Effector CD8-positive, alpha-beta T cell (primary cell): ENCODE results near the gene RTF1.
"Not testable (repeated sequence)": the region's sequence is repeated elsewhere in the genome, so short reads cannot be mapped to it uniquely, and the experiment has no call there.

Experiments
- DNase-seq: peaks from one replicate; lab custom pipeline; 2025; lab: John Stamatoyannopoulos, UW

Gene RTF1

GRCh38 chr15:41437448-41437847, 20.6 kb downstream of the RTF1 start:
- no peak for DNase-seq

DNA sequence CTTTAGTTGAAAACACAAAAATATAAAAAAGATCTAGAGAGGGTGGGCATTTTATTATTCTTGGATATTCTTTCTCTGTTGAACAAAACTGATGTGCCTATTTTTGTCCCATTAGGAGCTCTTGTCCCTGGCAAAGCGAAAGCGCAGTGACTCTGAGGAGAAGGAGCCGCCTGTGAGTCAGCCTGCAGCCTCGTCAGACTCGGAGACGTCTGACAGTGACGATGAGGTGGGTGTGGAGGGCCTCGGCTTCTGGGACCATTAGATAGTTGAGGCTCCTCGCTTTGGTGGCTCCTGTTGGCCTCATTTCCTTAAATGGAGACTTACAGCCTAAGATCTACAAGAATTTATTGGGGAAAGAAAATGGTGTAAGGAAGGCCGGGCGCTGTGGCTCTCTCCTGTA, 21.3 kb downstream of the RTF1 start:
- no peak for DNase-seq

- not testable (repeated sequence) for DNase-seq
Measured at GRCh38 chr15:41438745-41439144, 21.9 kb downstream of the RTF1 start.

DNA sequence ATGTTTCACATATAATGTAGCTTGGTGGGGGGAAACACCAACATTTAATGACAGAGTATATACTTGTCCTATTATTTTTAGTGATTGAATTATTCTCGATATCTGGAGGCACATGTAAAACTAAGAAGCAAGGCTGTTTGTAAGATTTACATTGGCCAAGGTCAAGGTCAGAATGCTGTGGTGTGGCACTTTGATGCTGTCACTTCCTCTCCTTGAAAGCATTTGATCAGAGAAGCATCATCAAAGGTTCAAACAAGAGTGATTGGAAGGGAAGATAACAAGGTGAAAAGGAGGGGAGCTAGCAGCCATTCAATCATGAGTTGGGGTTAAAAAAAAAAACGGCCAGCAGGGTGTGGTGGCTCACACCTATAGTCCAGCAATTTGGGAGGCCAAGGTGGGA, 26.4 kb downstream of the RTF1 start:
- DNase-seq, result no peak

- DNase-seq, result no peak
Measured at GRCh38 chr15:41445399-41445798, 28.5 kb downstream of the RTF1 start.

DNA sequence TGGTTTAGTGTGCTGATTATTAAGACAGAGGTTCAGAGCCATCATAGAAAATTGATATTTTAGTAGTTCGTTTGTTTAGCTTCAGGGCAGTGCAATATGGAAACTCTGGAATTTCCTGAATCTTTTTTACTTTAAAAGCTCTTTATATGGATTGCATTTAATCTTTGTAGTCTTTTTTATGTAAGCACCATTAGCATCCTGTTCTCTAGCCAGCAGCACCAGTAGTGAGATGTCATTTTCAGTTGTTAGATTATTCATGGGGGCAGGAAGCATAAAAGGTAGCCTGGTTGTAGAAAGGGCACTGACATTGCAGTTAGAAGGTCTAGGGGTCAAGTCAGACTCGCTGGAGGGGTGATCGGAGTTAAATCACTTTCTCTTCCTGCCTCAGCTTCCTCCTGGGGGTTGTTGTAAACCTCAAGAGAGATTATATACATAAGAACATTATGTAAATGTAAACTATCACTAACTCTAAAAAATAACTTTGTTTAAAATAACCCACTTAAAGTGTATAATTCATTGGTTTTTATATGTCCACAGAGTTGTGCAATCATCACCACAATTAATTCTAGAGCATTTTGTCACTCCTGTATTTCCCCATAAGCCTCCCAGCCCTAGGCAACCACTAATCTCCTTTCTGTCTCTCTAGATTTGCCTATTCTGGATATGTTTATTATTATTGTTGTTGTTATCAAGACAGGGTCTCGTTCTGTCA, 45.3 kb downstream of the RTF1 start:
- no peak for DNase-seq

- DNase-seq, result no peak
Measured at GRCh38 chr15:41464889-41465580, 48.1 kb downstream of the RTF1 start.

DNA sequence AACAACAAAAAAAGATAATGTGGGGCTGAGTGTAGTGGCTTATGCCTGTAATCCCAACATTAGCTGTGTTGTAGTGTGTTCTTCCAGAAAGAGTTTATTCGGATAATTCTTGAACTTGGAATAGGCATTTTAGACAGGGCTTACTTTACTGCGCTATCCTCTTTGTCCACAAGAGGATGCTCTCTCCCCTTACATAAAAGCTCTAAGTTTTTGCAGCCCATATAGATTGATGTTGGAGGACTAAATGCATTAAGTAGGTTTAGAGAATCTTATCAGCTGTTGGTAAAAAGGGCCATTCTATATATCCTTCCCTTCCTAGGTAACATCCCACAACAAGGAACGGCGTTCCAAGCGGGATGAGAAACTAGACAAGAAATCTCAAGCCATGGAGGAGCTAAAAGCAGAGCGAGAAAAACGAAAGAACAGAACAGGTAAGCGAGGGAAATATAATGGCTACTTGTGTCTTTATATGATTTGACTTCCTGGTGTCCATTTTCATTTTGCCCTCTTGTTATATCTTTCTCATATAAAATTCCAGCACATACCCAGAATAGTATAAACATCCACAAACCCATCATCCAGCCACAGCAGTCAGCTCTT, 49.0 kb downstream of the RTF1 start:
- DNase-seq, result no peak

DNA sequence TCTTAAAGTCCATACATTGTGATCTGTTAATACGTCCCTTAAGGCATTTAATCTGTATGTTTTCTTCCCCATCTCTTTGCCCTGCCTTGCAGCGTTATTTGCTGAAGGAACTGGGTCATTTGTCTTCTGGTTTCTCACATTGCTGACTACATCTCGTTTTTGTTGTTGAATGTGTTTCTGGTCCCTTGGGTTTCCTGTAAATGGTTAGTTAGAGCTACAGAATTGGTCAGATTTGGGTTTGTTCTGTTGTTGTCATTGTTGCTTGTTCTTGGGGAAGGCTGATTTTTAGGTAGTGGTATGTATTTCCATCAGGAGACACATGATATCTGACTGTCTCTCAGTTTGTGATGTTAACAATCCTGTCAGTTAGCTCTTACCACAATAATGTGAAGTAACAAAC, 49.8 kb downstream of the RTF1 start:
- DNase-seq, result no peak

GRCh38 chr15:41469644-41470043, 52.7 kb downstream of the RTF1 start:
- not testable (repeated sequence) for DNase-seq

DNA sequence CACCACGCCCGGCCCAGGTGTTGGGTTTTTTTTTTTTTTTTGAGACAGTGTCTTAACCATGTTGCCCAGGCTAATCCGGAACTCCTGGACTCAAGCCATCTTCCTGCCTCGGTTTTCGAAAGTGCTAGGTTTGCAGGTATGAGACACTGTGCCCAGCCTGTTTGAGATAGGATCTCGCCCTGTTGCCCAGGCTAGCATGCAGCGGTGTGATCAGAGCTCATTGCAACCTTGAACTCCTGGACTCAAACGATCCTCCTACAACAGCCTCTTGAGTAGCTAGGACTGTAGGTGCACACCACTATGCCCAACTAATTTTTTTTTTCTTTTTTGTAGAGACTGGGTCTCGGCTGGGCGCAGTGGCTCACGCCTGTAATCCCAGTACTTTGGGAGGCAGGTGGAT, 56.5 kb downstream of the RTF1 start:
- DNase-seq, result no peak

DNA sequence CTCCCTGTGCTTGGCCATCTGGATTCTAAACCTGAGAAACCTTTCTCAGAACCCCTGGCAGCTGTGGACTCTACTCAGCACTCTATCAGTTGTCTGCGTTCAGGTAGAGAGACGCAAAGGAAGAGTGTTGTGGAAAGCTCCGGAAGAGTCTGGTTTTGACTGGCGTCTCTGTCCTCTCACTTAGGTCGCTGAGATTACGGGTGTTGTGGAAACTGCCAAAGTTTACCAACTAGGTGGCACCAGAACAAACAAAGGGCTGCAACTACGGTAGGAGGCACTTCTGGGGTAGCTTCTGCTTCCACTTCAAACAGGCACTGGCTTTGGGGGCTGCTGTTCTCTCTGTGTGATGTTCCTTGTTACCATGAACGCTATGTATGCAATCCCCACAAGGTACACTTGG, 57.5 kb downstream of the RTF1 start:
- DNase-seq, result no peak

GRCh38 chr15:41474941-41475340, 58.0 kb downstream of the RTF1 start:
- DNase-seq, result no peak

- DNase-seq, result no peak
Measured at GRCh38 chr15:41476416-41477048, 59.6 kb downstream of the RTF1 start.

DNA sequence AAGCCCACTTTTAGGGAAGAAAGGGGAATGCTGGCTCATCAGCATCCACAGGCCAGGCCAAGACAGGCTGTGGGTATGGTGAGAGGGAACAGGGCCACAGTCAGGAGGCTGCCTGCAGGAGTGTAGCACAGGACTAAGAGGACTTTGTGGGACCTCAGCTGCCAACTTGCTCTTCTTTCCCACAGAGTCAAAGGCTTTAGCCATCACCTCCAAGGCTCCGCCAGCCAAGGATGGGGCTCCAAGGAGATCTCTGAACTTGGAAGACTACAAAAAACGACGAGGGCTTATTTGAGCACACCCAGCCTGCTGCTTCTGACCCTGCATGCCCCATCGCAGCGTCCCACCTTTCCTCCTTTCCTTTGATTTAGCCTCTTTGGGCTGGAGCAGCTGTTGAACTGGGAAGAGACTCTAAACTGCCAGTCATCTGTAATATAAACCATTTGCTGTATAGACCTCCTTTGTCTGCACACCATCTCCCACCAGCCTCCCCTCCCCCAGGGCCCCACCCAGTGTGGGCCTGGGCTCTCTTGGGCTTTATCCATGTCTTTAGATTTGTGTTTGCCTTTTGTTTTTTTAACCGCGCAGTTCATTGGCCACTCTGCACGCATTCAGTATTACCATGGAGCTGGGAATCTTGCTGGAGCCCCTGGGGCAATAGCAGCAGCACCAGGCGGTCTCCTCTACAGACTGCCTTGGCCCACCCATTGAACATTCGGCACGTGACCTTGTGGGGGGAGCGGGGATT, 63.7 kb downstream of the RTF1 start:
- no peak for DNase-seq

GRCh38 chr15:41482110-41482877, 65.4 kb downstream of the RTF1 start:
- DNase-seq, result no peak

- no peak for DNase-seq
Measured at GRCh38 chr15:41483115-41483514, 66.2 kb downstream of the RTF1 start.

DNA sequence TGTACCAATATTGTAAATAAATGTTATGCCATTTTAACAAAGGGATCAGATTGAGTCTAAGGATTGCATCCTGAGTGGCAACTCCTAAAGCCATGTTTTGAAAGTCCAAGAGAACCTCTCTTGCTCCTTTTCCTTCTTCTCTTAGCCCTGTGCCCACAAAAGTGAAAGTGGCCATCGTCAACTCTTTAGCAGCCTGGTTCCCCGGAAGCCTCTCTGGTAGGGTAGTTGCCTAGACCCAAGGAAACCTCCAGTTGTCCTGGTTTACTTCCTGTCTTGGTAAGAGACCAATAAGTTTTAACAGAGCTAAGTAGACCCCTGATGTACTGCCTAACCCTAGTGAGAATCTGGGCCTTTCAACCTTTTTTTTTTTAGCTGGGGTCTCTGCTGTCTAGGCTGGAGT, 66.6 kb downstream of the RTF1 start:
- DNase-seq, result no peak

- DNase-seq, result no peak
Measured at GRCh38 chr15:41484937-41485625, 68.2 kb downstream of the RTF1 start.

- no peak for DNase-seq
Measured at GRCh38 chr15:41486286-41486685, 69.4 kb downstream of the RTF1 start.

DNA sequence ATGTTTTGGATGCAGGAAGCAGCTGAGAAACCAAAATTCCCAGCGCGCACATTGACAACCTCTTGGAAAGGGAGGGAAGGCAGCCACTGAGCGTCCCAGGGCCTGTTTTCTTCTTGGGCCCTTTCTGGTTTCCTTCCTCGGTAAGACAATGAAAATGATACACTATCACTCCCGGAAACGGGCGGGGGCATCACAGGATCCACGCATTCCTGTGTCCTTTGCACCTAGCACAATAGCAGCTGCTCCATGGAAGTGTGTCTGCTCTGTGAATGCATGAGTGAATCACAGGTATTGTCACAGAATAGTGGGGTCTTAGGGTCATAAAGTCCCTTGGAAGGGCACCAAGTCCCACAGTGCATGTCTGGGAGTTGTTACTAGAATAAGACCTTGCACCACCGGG, 70.5 kb downstream of the RTF1 start:
- DNase-seq, result no peak
